ENCODE results near the gene CACNG3.

DNA sequence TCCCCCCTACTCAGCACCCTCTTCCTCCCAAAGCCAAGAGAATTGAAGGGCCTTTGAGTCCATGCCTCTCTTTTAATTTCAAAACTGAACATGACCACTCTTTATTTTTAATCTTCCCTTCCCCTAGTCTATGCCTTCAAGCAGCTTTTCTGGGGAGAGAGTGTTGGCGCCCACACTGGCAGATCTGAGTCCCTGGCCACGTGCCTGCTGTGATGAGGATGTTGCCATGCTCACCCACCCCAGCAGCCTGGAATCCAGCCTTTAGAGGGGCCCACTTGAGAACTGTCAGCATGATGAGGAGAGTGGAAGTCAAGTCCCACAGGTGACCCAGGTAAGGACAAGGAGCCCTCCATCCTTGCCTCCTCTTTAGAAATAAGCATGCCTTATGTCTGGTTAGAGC lies 20.3 kb upstream of the CACNG3 start:
- TF ChIP-seq, protein P1, sequence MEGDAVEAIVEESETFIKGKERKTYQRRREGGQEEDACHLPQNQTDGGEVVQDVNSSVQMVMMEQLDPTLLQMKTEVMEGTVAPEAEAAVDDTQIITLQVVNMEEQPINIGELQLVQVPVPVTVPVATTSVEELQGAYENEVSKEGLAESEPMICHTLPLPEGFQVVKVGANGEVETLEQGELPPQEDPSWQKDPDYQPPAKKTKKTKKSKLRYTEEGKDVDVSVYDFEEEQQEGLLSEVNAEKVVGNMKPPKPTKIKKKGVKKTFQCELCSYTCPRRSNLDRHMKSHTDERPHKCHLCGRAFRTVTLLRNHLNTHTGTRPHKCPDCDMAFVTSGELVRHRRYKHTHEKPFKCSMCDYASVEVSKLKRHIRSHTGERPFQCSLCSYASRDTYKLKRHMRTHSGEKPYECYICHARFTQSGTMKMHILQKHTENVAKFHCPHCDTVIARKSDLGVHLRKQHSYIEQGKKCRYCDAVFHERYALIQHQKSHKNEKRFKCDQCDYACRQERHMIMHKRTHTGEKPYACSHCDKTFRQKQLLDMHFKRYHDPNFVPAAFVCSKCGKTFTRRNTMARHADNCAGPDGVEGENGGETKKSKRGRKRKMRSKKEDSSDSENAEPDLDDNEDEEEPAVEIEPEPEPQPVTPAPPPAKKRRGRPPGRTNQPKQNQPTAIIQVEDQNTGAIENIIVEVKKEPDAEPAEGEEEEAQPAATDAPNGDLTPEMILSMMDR (conservative IDR thresholded peaks at IDR 0.05): no peak
- TF ChIP-seq ZFX (IDR thresholded peaks at IDR 0.05): no peak

Data from C4-2B (cell line).